ENCODE data around the gene PGS1. TPM values are rescaled to one million over a fixed set of nuclear protein-coding genes. Genes with fewer than 3 reads are reported as not detected.

The PGS1 gene
- polyA plus RNA-seq, 3 donors: 26.0 to 87.1 (median 28.0) TPM

DNA sequence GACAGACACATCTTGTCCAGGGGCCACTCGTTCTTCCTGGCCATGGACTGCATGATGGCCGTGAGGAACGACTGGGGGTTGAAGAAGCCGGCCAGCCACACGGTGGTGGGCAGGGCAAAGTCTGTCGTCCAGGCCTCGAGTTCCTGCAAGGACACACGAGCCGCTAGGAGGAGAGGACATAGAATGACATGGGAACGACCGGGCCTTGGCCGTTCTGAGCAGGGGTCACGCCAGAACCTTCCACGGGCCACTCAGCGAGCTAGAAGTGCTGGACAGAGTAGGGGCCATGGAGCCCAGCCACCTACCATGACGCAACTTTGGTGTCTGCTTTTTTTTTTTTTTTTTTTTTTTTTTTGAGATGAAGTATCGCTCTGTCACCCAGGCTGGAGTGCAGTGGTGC, 47.0 kb downstream of the PGS1 start:
- peak overlapping the region in 1 of 2 donors; percentile 40 for H3K27ac ChIP-seq (ENCODE audit: low read depth in 1 of 2, low read length in 2 of 2)
- H2AFZ ChIP-seq (ENCODE audit: insufficient read depth, low read depth, low read length, poor library complexity, severe bottlenecking): no peak overlapping the region
- peaks cover 0 to 3% (median 0%) of the 10 kb centered on the region in 3 donors for H3K27me3 Mint-ChIP-seq (ENCODE audit: low read depth in 3 of 3)
- 98% methylated on average over 9 of the region's 17 CpGs for WGBS (ENCODE audit: insufficient coverage)
- H3K27ac Mint-ChIP-seq: peak overlapping the region in 6 of 7 donors; percentile 60 to 88 (median 76)
- H3K4me2 ChIP-seq (replicated peaks; ENCODE audit: extremely low read depth, low read length, poor library complexity, severe bottlenecking): no peak overlapping the region
- no peaks in the 10 kb centered on the region for H3K9me3 ChIP-seq (replicated peaks in 1 of 2; ENCODE audit: control insufficient read depth in 1 of 2, insufficient read depth in 1 of 2, low read length in 2 of 2)
- peaks cover 75 to 95% of the 10 kb centered on the region in 2 donors for H3K36me3 ChIP-seq (replicated peaks in 1 of 2; ENCODE audit: control insufficient read depth in 1 of 2, insufficient read depth in 2 of 2, low read length in 2 of 2)
- H3K4me1 Mint-ChIP-seq: peaks cover 16% of the 10 kb centered on the region
- DNase-seq: peak in 1 of 3 donors; percentile 24
- TF ChIP-seq, protein P1, sequence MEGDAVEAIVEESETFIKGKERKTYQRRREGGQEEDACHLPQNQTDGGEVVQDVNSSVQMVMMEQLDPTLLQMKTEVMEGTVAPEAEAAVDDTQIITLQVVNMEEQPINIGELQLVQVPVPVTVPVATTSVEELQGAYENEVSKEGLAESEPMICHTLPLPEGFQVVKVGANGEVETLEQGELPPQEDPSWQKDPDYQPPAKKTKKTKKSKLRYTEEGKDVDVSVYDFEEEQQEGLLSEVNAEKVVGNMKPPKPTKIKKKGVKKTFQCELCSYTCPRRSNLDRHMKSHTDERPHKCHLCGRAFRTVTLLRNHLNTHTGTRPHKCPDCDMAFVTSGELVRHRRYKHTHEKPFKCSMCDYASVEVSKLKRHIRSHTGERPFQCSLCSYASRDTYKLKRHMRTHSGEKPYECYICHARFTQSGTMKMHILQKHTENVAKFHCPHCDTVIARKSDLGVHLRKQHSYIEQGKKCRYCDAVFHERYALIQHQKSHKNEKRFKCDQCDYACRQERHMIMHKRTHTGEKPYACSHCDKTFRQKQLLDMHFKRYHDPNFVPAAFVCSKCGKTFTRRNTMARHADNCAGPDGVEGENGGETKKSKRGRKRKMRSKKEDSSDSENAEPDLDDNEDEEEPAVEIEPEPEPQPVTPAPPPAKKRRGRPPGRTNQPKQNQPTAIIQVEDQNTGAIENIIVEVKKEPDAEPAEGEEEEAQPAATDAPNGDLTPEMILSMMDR (IDR thresholded peaks at IDR 0.05): no peak
- peaks cover 89 to 99% of the 10 kb centered on the region in 2 donors for H3K36me3 Mint-ChIP-seq
- intact Hi-C loops (cut with micrococcal nuclease): loop anchor here (10.0 kb wide), 1 partner anchor 311 kb away; no protein-coding TSS in a partner anchor
- H3K9me3 Mint-ChIP-seq: peaks cover 0 to 8% (median 0%) of the 10 kb centered on the region in 7 donors
- H3K79me2 ChIP-seq (ENCODE audit: insufficient read depth, low read length): peaks cover 12% of the 10 kb centered on the region
- no peak overlapping the region for H3K9ac ChIP-seq (ENCODE audit: insufficient read depth, low read length, poor library complexity, severe bottlenecking)
- no peak overlapping the region for H3K4me3 ChIP-seq (replicated peaks in 1 of 3; ENCODE audit: low read depth in 2 of 3, low read length in 3 of 3)
- peaks cover 4 to 15% of the 10 kb centered on the region in 2 donors for H3K4me1 ChIP-seq (ENCODE audit: control insufficient read depth in 1 of 2, insufficient read depth in 2 of 2, low read length in 2 of 2)
- H4K20me1 ChIP-seq (ENCODE audit: insufficient read depth, low read length): peaks cover 14% of the 10 kb centered on the region
- H3K4me3 Mint-ChIP-seq: no peak overlapping the region
- H3K27me3 ChIP-seq (ENCODE audit: control insufficient read depth in 2 of 2, insufficient read depth in 2 of 2, low read length in 2 of 2): no peaks in the 10 kb centered on the region

GRCh38 chr17:78426293-78426879, 47.9 kb downstream of the PGS1 start:
- Histone ChIP-seq H3K27me3 (ENCODE audit: control insufficient read depth in 2 of 2, insufficient read depth in 2 of 2, low read length in 2 of 2) (no peaks in the 10 kb centered on the region), H4K20me1 (ENCODE audit: insufficient read depth, low read length) (peaks cover 14% of the 10 kb centered on the region), H3K79me2 (ENCODE audit: insufficient read depth, low read length) (peaks cover 12% of the 10 kb centered on the region), H3K4me3 (replicated peaks in 1 of 3; ENCODE audit: low read depth in 2 of 3, low read length in 3 of 3) (no peak overlapping the region), H3K9me3 (replicated peaks in 1 of 2; ENCODE audit: control insufficient read depth in 1 of 2, insufficient read depth in 1 of 2, low read length in 2 of 2) (no peaks in the 10 kb centered on the region), H3K4me1 (ENCODE audit: control insufficient read depth in 1 of 2, insufficient read depth in 2 of 2, low read length in 2 of 2) (peaks cover 4 to 15% of the 10 kb centered on the region in 2 donors), H3K9ac (ENCODE audit: insufficient read depth, low read length, poor library complexity, severe bottlenecking) (no peak overlapping the region), H3K4me2 (replicated peaks; ENCODE audit: extremely low read depth, low read length, poor library complexity, severe bottlenecking) (no peak overlapping the region), H2AFZ (ENCODE audit: insufficient read depth, low read depth, low read length, poor library complexity, severe bottlenecking) (no peak overlapping the region), H3K36me3 (replicated peaks in 1 of 2; ENCODE audit: control insufficient read depth in 1 of 2, insufficient read depth in 2 of 2, low read length in 2 of 2) (peaks cover 68 to 85% of the 10 kb centered on the region in 2 donors), H3K27ac (ENCODE audit: low read depth in 1 of 2, low read length in 2 of 2) (peak overlapping the region in 1 of 2 donors; percentile 40)
- DNase-seq: no peak
- WGBS (ENCODE audit: insufficient coverage): 96% methylated on average over 22 of the region's 22 CpGs
- Mint-ChIP-seq H3K9me3 (peaks cover 0 to 8% (median 0%) of the 10 kb centered on the region in 7 donors), H3K27ac (peak overlapping the region in 5 of 7 donors; percentile 41 to 73 (median 60)), H3K4me1 (peaks cover 18% of the 10 kb centered on the region), H3K4me3 (no peak overlapping the region), H3K36me3 (peaks cover 79 to 90% of the 10 kb centered on the region in 2 donors), H3K27me3 (ENCODE audit: low read depth in 3 of 3) (peaks cover 0 to 3% (median 0%) of the 10 kb centered on the region in 3 donors)
- intact Hi-C loops (cut with micrococcal nuclease): loop anchor here (10.0 kb wide), 1 partner anchor 312 kb away; no protein-coding TSS in a partner anchor
- TF ChIP-seq, protein P1 (IDR thresholded peaks at IDR 0.05): no peak

All from CD14-positive monocyte (primary cell).